Trophoblast cell (in vitro differentiated cells and primary cell): ENCODE measurements around the gene RNF17. TPM values are rescaled to one million over a fixed set of nuclear protein-coding genes. Genes with fewer than 3 reads are reported as not detected.

Source experiments
- DNase-seq, 2 donors: peaks; one replicate each; pipeline ENCODE4 v3.0.0-alpha.2; 2016
- H2AFZ ChIP-seq: 2 replicates; pipeline ENCODE4 v1.6.1; 2013; ENCODE audit warnings: low read length, moderate library complexity, mild to moderate bottlenecking; ENCODE audit not compliant: insufficient read depth, poor library complexity
- H2AK5ac ChIP-seq: 2 replicates; pipeline ENCODE4 v1.6.1; 2013; ENCODE audit warnings: mild to moderate bottlenecking, low read length
- H2BK120ac ChIP-seq: 2 replicates; pipeline ENCODE4 v1.6.1; 2013; ENCODE audit warnings: low read length, mild to moderate bottlenecking, moderate library complexity; ENCODE audit not compliant: insufficient read depth, poor library complexity
- H2BK12ac ChIP-seq: 2 replicates; pipeline ENCODE4 v1.6.1; 2013; ENCODE audit warnings: mild to moderate bottlenecking, low read length, moderate library complexity
- H2BK5ac ChIP-seq: 2 replicates; pipeline ENCODE4 v1.6.1; 2013; ENCODE audit warnings: low read length, low read depth, moderate library complexity, mild to moderate bottlenecking; ENCODE audit not compliant: poor library complexity
- H3K14ac ChIP-seq: 2 replicates; pipeline ENCODE4 v1.6.1; 2013; ENCODE audit warnings: mild to moderate bottlenecking, low read length
- H3K18ac ChIP-seq: 2 replicates; pipeline ENCODE4 v1.6.1; 2013; ENCODE audit warnings: mild to moderate bottlenecking, low read length
- H3K23ac ChIP-seq: 2 replicates; pipeline ENCODE4 v1.6.1; 2013; ENCODE audit warnings: low read length
- H3K27ac ChIP-seq: 2 replicates; pipeline ENCODE4 v1.5.1; 2013; ENCODE audit warnings: low read depth, mild to moderate bottlenecking, inconsistent platforms, low read length, moderate library complexity
- H3K27me3 ChIP-seq: 2 replicates; pipeline ENCODE4 v1.6.1; 2013; ENCODE audit warnings: inconsistent platforms, mild to moderate bottlenecking, low read length, moderate library complexity; ENCODE audit not compliant: insufficient read depth
- H3K36me3 ChIP-seq, 2 experiments: 1 replicate in 1 of 2; 2 replicates in 1 of 2; pipeline ENCODE4 v1.6.1; 2013; ENCODE audit warnings: low read length in 2 of 2, mild to moderate bottlenecking in 2 of 2, moderate library complexity in 1 of 2; ENCODE audit not compliant: insufficient read depth in 2 of 2, control insufficient read depth in 1 of 2
- H3K4ac ChIP-seq: 2 replicates; pipeline ENCODE4 v1.6.1; 2013; ENCODE audit warnings: low read depth, mild to moderate bottlenecking, low read length, moderate library complexity
- H3K4me1 ChIP-seq, 2 experiments: 1 replicate in 1 of 2; 2 replicates in 1 of 2; pipeline ENCODE4 v1.6.1; 2013; ENCODE audit warnings: low read length in 2 of 2, mild to moderate bottlenecking in 2 of 2, moderate library complexity in 1 of 2; ENCODE audit not compliant: insufficient read depth in 2 of 2, control insufficient read depth in 1 of 2
- H3K4me2 ChIP-seq: 2 replicates; pipeline ENCODE4 v1.6.1; 2013; ENCODE audit warnings: inconsistent platforms, mild to moderate bottlenecking, low read length, moderate library complexity
- H3K4me3 ChIP-seq: 2 replicates; pipeline ENCODE4 v1.5.1; 2013; ENCODE audit warnings: mild to moderate bottlenecking, low read depth, low read length, inconsistent platforms
- H3K79me1 ChIP-seq: one replicate; pipeline ENCODE4 v1.6.1; 2013; ENCODE audit warnings: low read length
- H3K79me2 ChIP-seq: 2 replicates; pipeline ENCODE4 v1.6.1; 2013; ENCODE audit warnings: low read length, mild to moderate bottlenecking; ENCODE audit not compliant: control insufficient read depth, insufficient read depth, poor library complexity
- H3K9ac ChIP-seq: 2 replicates; pipeline ENCODE4 v1.6.1; 2013; ENCODE audit warnings: mild to moderate bottlenecking, low read length
- H3K9me3 ChIP-seq: 2 replicates; pipeline ENCODE4 v1.6.1; 2013; ENCODE audit warnings: low read depth, mild to moderate bottlenecking, control low read depth, inconsistent platforms, low read length; ENCODE audit not compliant: insufficient read depth
- H4K12ac ChIP-seq: 2 replicates; pipeline ENCODE4 v1.6.1; 2013; ENCODE audit warnings: low read depth, mild to moderate bottlenecking, low read length, moderate library complexity
- H4K8ac ChIP-seq: 2 replicates; pipeline ENCODE4 v1.6.1; 2013; ENCODE audit warnings: low read depth, mild to moderate bottlenecking, low read length, moderate library complexity
- H4K91ac ChIP-seq: one replicate; pipeline ENCODE4 v1.6.1; 2013; ENCODE audit warnings: low read depth, mild to moderate bottlenecking, low read length, moderate library complexity
- WGBS: extraction: QIAGEN DNeasy Blood & Tissue Kit; methylation state at CpG from one replicate; pipeline ENCODE4 v1.1.7; 2013; ENCODE audit warnings: missing lambda C conversion rate; ENCODE audit not compliant: insufficient read length, insufficient coverage; ENCODE audit errors: extremely low coverage; 5-methylcytosine and 5-hydroxymethylcytosine counted together
- polyA plus RNA-seq: library from polyadenylated mRNA; stranded (reverse); fragments of 200-250 nt; gene quantifications from 2 replicates; pipeline ENCODE4 v1.2.3, GENCODE V29; 2013

RNF17 gene
- polyA plus RNA-seq = not detected in 2 replicates

- no peaks in the 10 kb centered on the region for H3K79me1 ChIP-seq
- DNase-seq = peak in 1 of 2 donors; percentile 18
- no peaks in the 10 kb centered on the region for H3K4me1 ChIP-seq
- no peak within 1 kb of the TSS for H3K27ac ChIP-seq
- H4K12ac ChIP-seq = peak within 1 kb of the TSS; percentile 36
- no peaks in the 10 kb centered on the region for H3K27me3 ChIP-seq
- H2BK5ac ChIP-seq = no peak within 1 kb of the TSS
- no peak within 1 kb of the TSS for H3K23ac ChIP-seq
- no peak within 1 kb of the TSS for H3K4me2 ChIP-seq
- no peak within 1 kb of the TSS for H4K91ac ChIP-seq
- no peak within 1 kb of the TSS for H2AK5ac ChIP-seq
- no peak within 1 kb of the TSS for H3K4ac ChIP-seq
- no peaks in the 10 kb centered on the region for H3K36me3 ChIP-seq
- no peak within 1 kb of the TSS for H2AFZ ChIP-seq
- H3K4me3 ChIP-seq = no peak within 1 kb of the TSS
- no peaks in the 10 kb centered on the region for H3K79me2 ChIP-seq
- no peak within 1 kb of the TSS for H4K8ac ChIP-seq
- H3K9ac ChIP-seq = no peak within 1 kb of the TSS
- WGBS = no CpG with 5 or more reads among the region's 28 CpGs
- no peak within 1 kb of the TSS for H2BK12ac ChIP-seq
- no peak within 1 kb of the TSS for H2BK120ac ChIP-seq
- no peak within 1 kb of the TSS for H3K18ac ChIP-seq
- no peaks in the 10 kb centered on the region for H3K9me3 ChIP-seq
- H3K14ac ChIP-seq = no peak within 1 kb of the TSS
Observed at GRCh38 chr13:24763596-24764275, at the start of gene RNF17. Gene RNF17, plus strand, starts transcription at chr13:24764169. Its CDS starts 35 bp downstream, at chr13:24764204.

- Histone ChIP-seq H3K79me2 (no peaks in the 10 kb centered on the region), H3K27me3 (no peaks in the 10 kb centered on the region), H3K23ac (no peak overlapping the region), H2BK5ac (no peak overlapping the region), H3K4me3 (no peak overlapping the region), H2AK5ac (no peak overlapping the region), H3K9ac (no peak overlapping the region), H3K14ac (no peak overlapping the region), H3K18ac (no peak overlapping the region), H3K4me2 (no peak overlapping the region), H4K8ac (no peak overlapping the region), H3K36me3 (no peaks in the 10 kb centered on the region), H2BK120ac (no peak overlapping the region), H2AFZ (no peak overlapping the region), H2BK12ac (no peak overlapping the region), H3K27ac (no peak overlapping the region), H3K79me1 (no peaks in the 10 kb centered on the region), H4K12ac (no peak overlapping the region), H3K4ac (no peak overlapping the region), H3K4me1 (no peaks in the 10 kb centered on the region), H4K91ac (no peak overlapping the region), H3K9me3 (no peaks in the 10 kb centered on the region)
- DNase-seq = peak in 1 of 2 donors; percentile 48
- WGBS = no CpG with 5 or more reads among the region's 5 CpGs
Observed at GRCh38 chr13:24716011-24716410, 48.0 kb upstream of the RNF17 start.

- Histone ChIP-seq H4K12ac (no peak overlapping the region), H3K14ac (no peak overlapping the region), H3K23ac (no peak overlapping the region), H3K27ac (no peak overlapping the region), H2BK120ac (no peak overlapping the region), H3K4ac (no peak overlapping the region), H3K36me3 (no peaks in the 10 kb centered on the region), H3K18ac (no peak overlapping the region), H3K4me1 (no peaks in the 10 kb centered on the region), H4K91ac (no peak overlapping the region), H3K9me3 (no peaks in the 10 kb centered on the region), H2AFZ (no peak overlapping the region), H2BK12ac (no peak overlapping the region), H2BK5ac (no peak overlapping the region), H3K4me3 (no peak overlapping the region), H3K9ac (no peak overlapping the region), H3K4me2 (no peak overlapping the region), H2AK5ac (no peak overlapping the region), H3K79me2 (no peaks in the 10 kb centered on the region), H3K27me3 (no peaks in the 10 kb centered on the region), H3K79me1 (no peaks in the 10 kb centered on the region), H4K8ac (no peak overlapping the region)
- DNase-seq = no peak
- WGBS = no CpG with 5 or more reads among the region's 7 CpGs
Observed at GRCh38 chr13:24716446-24716845, 47.5 kb upstream of the RNF17 start.

- H2AFZ ChIP-seq = no peak overlapping the region
- no peak overlapping the region for H4K8ac ChIP-seq
- H3K4me3 ChIP-seq = no peak overlapping the region
- no peaks in the 10 kb centered on the region for H3K79me2 ChIP-seq
- no peak overlapping the region for H3K4ac ChIP-seq
- no peak overlapping the region for H4K91ac ChIP-seq
- H3K4me1 ChIP-seq = no peaks in the 10 kb centered on the region
- H3K18ac ChIP-seq = no peak overlapping the region
- no peak overlapping the region for H4K12ac ChIP-seq
- H2BK12ac ChIP-seq = no peak overlapping the region
- no peak overlapping the region for H3K23ac ChIP-seq
- no peak overlapping the region for H3K27ac ChIP-seq
- no peaks in the 10 kb centered on the region for H3K79me1 ChIP-seq
- DNase-seq = peak in 1 of 2 donors; percentile 7
- no peak overlapping the region for H3K9ac ChIP-seq
- WGBS = no CpG with 5 or more reads among the region's 4 CpGs
- no peak overlapping the region for H3K14ac ChIP-seq
- H3K36me3 ChIP-seq = no peaks in the 10 kb centered on the region
- no peak overlapping the region for H2BK120ac ChIP-seq
- H2BK5ac ChIP-seq = no peak overlapping the region
- no peak overlapping the region for H2AK5ac ChIP-seq
- no peaks in the 10 kb centered on the region for H3K27me3 ChIP-seq
- H3K9me3 ChIP-seq = no peaks in the 10 kb centered on the region
- no peak overlapping the region for H3K4me2 ChIP-seq
Observed at GRCh38 chr13:24717217-24717616, 46.8 kb upstream of the RNF17 start.
